IMR-90 (cell line): ENCODE measurements around the gene ACIN1.

Experiments used
- CHD1 ChIP-seq: IDR thresholded peaks from 2 replicates; pipeline ENCODE4 v1.6.1; 2012; ENCODE audit warnings: low read depth, low read length, improper control_type of control experiment
- CTCF ChIP-seq: conservative IDR thresholded peaks from 2 replicates; pipeline ENCODE4 v1.5.1; 2012; ENCODE audit warnings: mild to moderate bottlenecking, low read depth, low read length, improper control_type of control experiment
- ELK1 ChIP-seq: fragments of 150-350 bp; IDR thresholded peaks from 2 replicates; pipeline ENCODE4 v1.6.1; 2016; ENCODE audit warnings: low read depth, mild to moderate bottlenecking, low read length, moderate library complexity, borderline replicate concordance
- MAFK ChIP-seq: IDR thresholded peaks from 2 replicates; pipeline ENCODE4 v1.6.1; 2012; ENCODE audit warnings: low read depth, low read length, improper control_type of control experiment
- MXI1 ChIP-seq: IDR thresholded peaks from 2 replicates; pipeline ENCODE4 v1.6.1; 2012; ENCODE audit warnings: low read depth, mild to moderate bottlenecking, low read length, moderate library complexity, borderline replicate concordance
- POLR2A ChIP-seq: IDR thresholded peaks from 2 replicates; pipeline ENCODE4 v1.6.1; 2012; ENCODE audit warnings: mild to moderate bottlenecking, low read depth, low read length
- RAD21 ChIP-seq: IDR thresholded peaks from 2 replicates; pipeline ENCODE4 v1.6.1; 2012; ENCODE audit warnings: low read length, improper control_type of control experiment
- RCOR1 ChIP-seq: IDR thresholded peaks from 2 replicates; pipeline ENCODE4 v1.6.1; 2012; ENCODE audit warnings: mild to moderate bottlenecking, low read length, improper control_type of control experiment; ENCODE audit not compliant: insufficient replicate concordance
- RFX5 ChIP-seq: IDR thresholded peaks from 2 replicates; pipeline ENCODE4 v1.8.0; 2012; ENCODE audit warnings: low read depth, mild to moderate bottlenecking, low read length, moderate library complexity

GRCh38 chr14:23093104-23093503 is 1.8 kb downstream of the ACIN1 start:
- TF ChIP-seq CTCF (no peak), POLR2A (no peak), RAD21 (no peak), RCOR1 (no peak), CHD1 (no peak), ELK1 (no peak), RFX5 (no peak), MXI1 (no peak), MAFK (no peak)
